ENCODE data around the gene LSM4.

Gene LSM4

DNA sequence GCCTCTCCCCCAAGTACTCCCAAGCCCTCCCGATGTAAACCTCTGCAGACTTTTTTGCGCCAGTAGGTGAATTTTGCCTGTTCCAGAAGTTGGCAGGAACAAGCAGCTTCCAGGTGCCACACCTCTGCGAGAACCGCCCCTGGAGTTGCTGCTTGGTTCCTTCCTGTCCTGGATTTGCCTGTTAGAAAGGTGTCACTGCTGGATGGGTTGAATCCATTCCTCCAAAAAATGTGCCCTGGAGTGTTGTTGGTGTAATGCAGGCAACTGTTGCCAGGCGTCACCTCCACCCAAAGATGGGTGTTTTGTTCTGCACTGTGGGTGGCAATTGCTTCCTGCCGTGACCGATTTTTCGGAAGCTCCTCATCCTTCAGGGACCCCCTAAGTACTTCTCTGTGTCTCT, 23.2 kb upstream of the LSM4 start:
- TF ChIP-seq, protein P1, sequence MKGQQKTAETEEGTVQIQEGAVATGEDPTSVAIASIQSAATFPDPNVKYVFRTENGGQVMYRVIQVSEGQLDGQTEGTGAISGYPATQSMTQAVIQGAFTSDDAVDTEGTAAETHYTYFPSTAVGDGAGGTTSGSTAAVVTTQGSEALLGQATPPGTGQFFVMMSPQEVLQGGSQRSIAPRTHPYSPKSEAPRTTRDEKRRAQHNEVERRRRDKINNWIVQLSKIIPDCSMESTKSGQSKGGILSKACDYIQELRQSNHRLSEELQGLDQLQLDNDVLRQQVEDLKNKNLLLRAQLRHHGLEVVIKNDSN (IDR thresholded peaks at IDR 0.05), result no peak
- TF ChIP-seq, protein P2, sequence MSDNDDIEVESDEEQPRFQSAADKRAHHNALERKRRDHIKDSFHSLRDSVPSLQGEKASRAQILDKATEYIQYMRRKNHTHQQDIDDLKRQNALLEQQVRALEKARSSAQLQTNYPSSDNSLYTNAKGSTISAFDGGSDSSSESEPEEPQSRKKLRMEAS (IDR thresholded peaks at IDR 0.05), result no peak

DNA sequence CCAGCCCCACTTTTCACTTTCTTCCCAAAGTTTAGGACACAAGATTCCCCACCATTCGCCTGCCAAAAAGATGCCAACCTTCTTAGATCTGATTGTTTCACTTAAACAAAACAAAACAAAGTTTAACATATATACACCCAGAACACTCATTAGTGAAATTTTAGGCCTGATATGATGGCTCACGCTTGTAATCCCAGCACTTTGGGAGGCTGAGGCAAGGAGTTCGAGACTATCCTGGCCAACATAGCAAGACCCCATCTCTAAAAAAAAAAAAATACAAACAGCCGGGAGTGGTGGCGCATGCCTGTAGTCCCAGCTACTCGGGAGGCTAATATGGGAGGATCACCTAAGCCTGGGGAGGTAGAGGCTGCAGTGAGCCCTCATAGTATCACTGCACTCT, 22.4 kb upstream of the LSM4 start:
- no peak for TF ChIP-seq EP300 (IDR thresholded peaks at IDR 0.05; ENCODE audit: borderline replicate concordance)
- TF ChIP-seq ZBTB7A (IDR thresholded peaks at IDR 0.05; ENCODE audit: low read depth), result no peak
- no peak for TF ChIP-seq TAF1 (IDR thresholded peaks at IDR 0.05; ENCODE audit: low read depth)
- TF ChIP-seq, protein P3, sequence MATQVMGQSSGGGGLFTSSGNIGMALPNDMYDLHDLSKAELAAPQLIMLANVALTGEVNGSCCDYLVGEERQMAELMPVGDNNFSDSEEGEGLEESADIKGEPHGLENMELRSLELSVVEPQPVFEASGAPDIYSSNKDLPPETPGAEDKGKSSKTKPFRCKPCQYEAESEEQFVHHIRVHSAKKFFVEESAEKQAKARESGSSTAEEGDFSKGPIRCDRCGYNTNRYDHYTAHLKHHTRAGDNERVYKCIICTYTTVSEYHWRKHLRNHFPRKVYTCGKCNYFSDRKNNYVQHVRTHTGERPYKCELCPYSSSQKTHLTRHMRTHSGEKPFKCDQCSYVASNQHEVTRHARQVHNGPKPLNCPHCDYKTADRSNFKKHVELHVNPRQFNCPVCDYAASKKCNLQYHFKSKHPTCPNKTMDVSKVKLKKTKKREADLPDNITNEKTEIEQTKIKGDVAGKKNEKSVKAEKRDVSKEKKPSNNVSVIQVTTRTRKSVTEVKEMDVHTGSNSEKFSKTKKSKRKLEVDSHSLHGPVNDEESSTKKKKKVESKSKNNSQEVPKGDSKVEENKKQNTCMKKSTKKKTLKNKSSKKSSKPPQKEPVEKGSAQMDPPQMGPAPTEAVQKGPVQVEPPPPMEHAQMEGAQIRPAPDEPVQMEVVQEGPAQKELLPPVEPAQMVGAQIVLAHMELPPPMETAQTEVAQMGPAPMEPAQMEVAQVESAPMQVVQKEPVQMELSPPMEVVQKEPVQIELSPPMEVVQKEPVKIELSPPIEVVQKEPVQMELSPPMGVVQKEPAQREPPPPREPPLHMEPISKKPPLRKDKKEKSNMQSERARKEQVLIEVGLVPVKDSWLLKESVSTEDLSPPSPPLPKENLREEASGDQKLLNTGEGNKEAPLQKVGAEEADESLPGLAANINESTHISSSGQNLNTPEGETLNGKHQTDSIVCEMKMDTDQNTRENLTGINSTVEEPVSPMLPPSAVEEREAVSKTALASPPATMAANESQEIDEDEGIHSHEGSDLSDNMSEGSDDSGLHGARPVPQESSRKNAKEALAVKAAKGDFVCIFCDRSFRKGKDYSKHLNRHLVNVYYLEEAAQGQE (IDR thresholded peaks at IDR 0.05; ENCODE audit: low read depth), result no peak
- TF ChIP-seq TCF12 (IDR thresholded peaks at IDR 0.05; ENCODE audit: low read depth), result no peak
- TF ChIP-seq YY1 (IDR thresholded peaks at IDR 0.05; ENCODE audit: low read depth), result no peak
- no peak for TF ChIP-seq NFIC (IDR thresholded peaks at IDR 0.05)
- TF ChIP-seq, protein P1 (IDR thresholded peaks at IDR 0.05), result no peak
- no peak for TF ChIP-seq RAD21 (IDR thresholded peaks at IDR 0.05; ENCODE audit: low read depth)
- TF ChIP-seq EGR1 (IDR thresholded peaks at IDR 0.05), result no peak
- no peak for TF ChIP-seq CREB1 (IDR thresholded peaks at IDR 0.05; ENCODE audit: low read depth)
- TF ChIP-seq, protein P2 (IDR thresholded peaks at IDR 0.05), result no peak
- no peak for TF ChIP-seq FOXM1 (IDR thresholded peaks at IDR 0.05; ENCODE audit: borderline replicate concordance, low read depth)
- TF ChIP-seq TEAD4 (IDR thresholded peaks at IDR 0.05), result no peak
- TF ChIP-seq CEBPB (IDR thresholded peaks at IDR 0.05), result no peak

DNA sequence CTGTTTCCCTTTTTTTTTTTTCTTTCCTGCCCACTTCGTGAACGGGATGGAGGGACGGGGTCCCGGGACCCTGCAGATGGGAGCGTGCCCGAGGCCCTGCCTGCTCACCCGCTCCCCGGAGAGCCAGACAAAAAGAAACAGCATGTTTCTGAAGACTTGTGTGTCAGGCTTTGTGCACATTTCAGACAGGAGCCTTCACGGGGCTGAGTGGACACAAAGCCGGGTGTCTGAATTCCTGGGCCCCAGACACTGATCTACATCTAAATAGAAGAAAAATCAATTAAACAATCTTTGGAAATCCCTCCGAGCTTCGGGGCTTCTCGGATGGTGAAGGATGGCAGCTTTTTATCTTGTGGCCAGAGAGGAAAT, 21.7 kb upstream of the LSM4 start:
- TF ChIP-seq EP300 (IDR thresholded peaks at IDR 0.05; ENCODE audit: borderline replicate concordance) (no peak), FOXM1 (IDR thresholded peaks at IDR 0.05; ENCODE audit: borderline replicate concordance, low read depth) (no peak), YY1 (IDR thresholded peaks at IDR 0.05; ENCODE audit: low read depth) (no peak), NFIC (IDR thresholded peaks at IDR 0.05) (no peak), ZBTB7A (IDR thresholded peaks at IDR 0.05; ENCODE audit: low read depth) (no peak), EGR1 (IDR thresholded peaks at IDR 0.05) (no peak), RAD21 (IDR thresholded peaks at IDR 0.05; ENCODE audit: low read depth) (no peak), CEBPB (IDR thresholded peaks at IDR 0.05) (no peak), CREB1 (IDR thresholded peaks at IDR 0.05; ENCODE audit: low read depth) (no peak), TAF1 (IDR thresholded peaks at IDR 0.05; ENCODE audit: low read depth) (no peak), TCF12 (IDR thresholded peaks at IDR 0.05; ENCODE audit: low read depth) (no peak), TEAD4 (IDR thresholded peaks at IDR 0.05) (no peak)
- TF ChIP-seq, protein P3 (IDR thresholded peaks at IDR 0.05; ENCODE audit: low read depth), result no peak
- TF ChIP-seq, protein P2 (IDR thresholded peaks at IDR 0.05), result no peak
- TF ChIP-seq, protein P1 (IDR thresholded peaks at IDR 0.05), result no peak

DNA sequence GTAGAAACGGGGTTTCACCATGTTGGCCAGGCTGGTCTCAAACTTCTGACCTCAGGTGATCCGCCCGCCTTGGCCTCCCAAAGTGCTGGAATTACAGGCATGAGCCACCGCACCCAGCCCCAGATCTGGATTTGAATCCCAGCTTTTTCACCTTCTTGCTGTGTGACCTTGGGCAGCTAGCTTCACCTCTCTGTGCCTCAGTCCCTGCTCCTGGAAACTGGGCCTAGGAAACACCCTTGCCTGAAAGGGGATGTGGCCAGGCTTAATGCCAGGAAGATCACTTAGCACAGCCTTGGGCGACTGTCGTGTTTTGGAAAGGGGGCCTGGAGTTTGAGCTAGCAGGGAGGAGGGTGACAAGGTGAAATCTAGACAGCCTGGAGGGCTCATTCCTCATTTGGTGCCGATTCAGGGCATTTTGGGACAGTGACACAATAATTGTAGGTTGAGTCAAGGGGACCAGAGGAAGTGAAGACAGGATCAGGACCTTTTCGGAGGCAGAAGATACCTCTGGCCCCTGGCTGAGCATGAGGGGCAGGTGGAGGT, 19.3 kb upstream of the LSM4 start:
- TF ChIP-seq NFIC (IDR thresholded peaks at IDR 0.05), result no peak
- no peak for TF ChIP-seq TCF12 (IDR thresholded peaks at IDR 0.05; ENCODE audit: low read depth)
- no peak for TF ChIP-seq TAF1 (IDR thresholded peaks at IDR 0.05; ENCODE audit: low read depth)
- TF ChIP-seq CEBPB (IDR thresholded peaks at IDR 0.05), result no peak
- TF ChIP-seq, protein P1 (IDR thresholded peaks at IDR 0.05), result no peak
- no peak for TF ChIP-seq TEAD4 (IDR thresholded peaks at IDR 0.05)
- no peak for TF ChIP-seq EP300 (IDR thresholded peaks at IDR 0.05; ENCODE audit: borderline replicate concordance)
- no peak for TF ChIP-seq YY1 (IDR thresholded peaks at IDR 0.05; ENCODE audit: low read depth)
- TF ChIP-seq EGR1 (IDR thresholded peaks at IDR 0.05), result no peak
- TF ChIP-seq, protein P2 (IDR thresholded peaks at IDR 0.05), result no peak
- TF ChIP-seq, protein P3 (IDR thresholded peaks at IDR 0.05; ENCODE audit: low read depth), result no peak
